ENCODE measurements around the gene C4orf50.
"Not testable (repeated sequence)": the region's sequence is repeated elsewhere in the genome, so short reads cannot be mapped to it uniquely, and the experiment has no call there.

Gene C4orf50

DNA sequence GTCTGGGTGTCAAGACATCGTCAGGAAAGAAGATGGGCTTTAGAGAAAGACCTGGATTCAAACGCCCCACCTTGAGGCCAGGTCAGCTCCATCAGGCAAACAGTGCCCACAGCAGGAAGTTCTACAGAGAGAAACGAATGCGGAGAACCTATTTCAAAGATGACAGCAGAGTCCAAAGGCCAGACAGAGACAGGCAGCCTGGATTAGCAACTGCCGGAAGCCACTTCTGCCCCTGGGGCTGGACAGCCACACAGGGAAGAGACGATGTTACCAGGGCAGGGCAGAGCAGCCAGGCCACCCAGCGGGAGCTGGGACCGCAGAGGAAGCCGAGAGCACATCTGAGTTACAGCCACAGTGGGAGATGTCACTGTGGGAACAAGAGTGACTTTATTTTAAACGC is 1.2 kb downstream of the C4orf50 start:
- DNase-seq (ENCODE audit: low spot score): no peak

GRCh38 chr4:6013564-6013963 is 4.7 kb downstream of the C4orf50 start:
- no peak for DNase-seq (ENCODE audit: low spot score)

DNA sequence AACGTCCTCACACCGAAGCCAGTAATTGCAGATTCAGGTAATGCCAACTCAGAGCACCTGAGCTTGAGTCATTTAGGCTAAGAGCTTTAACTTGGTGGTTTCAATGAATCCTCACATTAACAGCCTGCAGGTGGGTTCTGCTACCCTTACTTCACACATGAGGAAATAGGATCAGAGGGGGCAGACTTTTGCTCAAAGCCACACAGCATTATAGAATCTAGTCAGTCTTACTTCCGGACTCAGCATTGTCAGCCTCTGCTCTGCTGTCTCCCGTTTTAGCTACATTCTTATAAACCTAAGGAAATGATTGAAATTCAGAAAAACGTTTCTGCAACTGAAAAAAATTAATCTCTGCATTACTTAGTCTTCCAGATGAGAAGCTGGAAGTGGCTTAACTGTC is 6.0 kb downstream of the C4orf50 start:
- DNase-seq (ENCODE audit: low spot score): no peak

- peak; percentile 12 for DNase-seq (ENCODE audit: low spot score)
Measured at GRCh38 chr4:6011686-6012085, 6.5 kb downstream of the C4orf50 start.

GRCh38 chr4:6011271-6011671 is 7.0 kb downstream of the C4orf50 start:
- no peak for DNase-seq (ENCODE audit: low spot score)

GRCh38 chr4:6010789-6011188 is 7.4 kb downstream of the C4orf50 start:
- no peak for DNase-seq (ENCODE audit: low spot score)

- no peak for DNase-seq (ENCODE audit: low spot score)
Measured at GRCh38 chr4:6009452-6009851, 8.8 kb downstream of the C4orf50 start.

GRCh38 chr4:6008766-6009385 is 9.4 kb downstream of the C4orf50 start:
- no peak for DNase-seq (ENCODE audit: low spot score)

GRCh38 chr4:6008092-6008551 is 10.1 kb downstream of the C4orf50 start:
- DNase-seq (ENCODE audit: low spot score): no peak

DNA sequence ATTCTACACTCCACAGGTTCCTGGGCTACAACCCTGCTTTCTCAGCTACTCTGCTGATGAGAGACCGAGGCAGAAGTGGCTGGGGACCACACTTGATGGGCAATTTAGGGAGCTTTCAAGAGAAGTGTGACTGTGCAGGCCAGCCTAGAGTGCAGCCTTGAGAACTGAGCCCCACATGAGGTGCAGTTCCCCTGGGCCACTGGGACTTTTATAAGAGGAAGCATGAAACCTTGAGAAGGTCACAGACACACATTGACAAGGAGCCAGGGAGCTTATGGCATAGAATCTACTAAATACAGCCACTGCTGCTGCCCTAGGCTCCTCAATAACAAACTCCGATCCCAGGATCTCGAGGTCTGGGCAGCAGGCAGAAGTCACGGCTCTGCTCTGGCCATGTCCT is 13.1 kb downstream of the C4orf50 start:
- no peak for DNase-seq (ENCODE audit: low spot score)

DNA sequence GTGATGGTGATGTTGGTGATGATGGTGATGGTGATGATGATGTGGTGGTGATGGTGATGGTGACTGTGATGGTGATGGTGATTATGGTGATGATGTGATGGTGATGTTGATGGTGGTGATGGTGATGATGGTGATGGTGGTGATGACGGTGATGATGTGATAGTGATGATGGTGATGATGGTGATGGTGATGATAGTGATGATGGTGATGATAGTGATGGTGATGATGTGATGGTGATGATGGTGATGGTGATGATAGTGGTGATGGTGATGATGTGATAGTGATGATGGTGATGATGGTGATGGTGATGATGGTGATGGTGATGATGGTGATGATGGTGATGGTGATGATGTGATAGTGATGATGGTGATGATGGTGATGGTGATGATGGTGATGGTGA is 14.7 kb downstream of the C4orf50 start:
- not testable (repeated sequence) for DNase-seq (ENCODE audit: low spot score)

DNA sequence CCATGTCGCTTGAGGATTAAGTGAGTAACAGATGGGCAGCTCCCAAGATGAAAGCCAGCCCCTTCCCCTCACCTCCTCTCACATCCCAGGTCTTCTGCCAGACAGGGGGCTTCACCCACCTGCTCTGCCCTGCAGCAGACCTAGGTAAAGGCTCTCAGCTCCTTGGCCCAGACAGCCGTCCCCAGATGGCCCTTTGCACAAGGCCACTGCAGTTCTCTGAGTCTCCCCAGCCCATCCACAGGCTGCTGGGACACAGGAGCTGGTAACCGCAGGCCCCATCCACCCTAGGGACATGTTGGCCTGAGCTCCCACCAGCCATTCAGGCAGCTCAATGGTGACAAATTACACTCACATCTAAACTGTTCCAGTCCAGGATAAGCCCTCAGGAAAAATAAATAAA is 15.3 kb downstream of the C4orf50 start:
- no peak for DNase-seq (ENCODE audit: low spot score)

DNA sequence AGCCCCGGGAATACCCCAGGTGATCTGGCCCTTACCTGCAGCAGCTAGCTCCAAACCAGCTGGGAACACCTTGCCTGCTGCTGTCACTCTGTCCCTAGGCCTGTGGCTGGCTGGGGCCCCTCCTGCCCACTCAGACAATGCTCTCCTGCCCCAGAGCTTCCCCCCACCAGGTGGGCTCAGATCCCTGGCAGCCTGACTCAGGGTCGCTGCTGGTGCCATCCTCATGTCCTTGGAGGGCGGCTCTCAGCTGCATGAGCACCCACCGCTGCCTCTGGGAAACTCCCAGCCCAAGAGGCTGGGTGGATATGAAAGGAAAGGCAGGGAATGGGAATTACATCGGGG is 15.8 kb downstream of the C4orf50 start:
- no peak for DNase-seq (ENCODE audit: low spot score)

- DNase-seq (ENCODE audit: low spot score): no peak
Measured at GRCh38 chr4:6001680-6002491, 16.3 kb downstream of the C4orf50 start.

GRCh38 chr4:5999830-6000365 is 18.3 kb downstream of the C4orf50 start:
- DNase-seq (ENCODE audit: low spot score): no peak

DNA sequence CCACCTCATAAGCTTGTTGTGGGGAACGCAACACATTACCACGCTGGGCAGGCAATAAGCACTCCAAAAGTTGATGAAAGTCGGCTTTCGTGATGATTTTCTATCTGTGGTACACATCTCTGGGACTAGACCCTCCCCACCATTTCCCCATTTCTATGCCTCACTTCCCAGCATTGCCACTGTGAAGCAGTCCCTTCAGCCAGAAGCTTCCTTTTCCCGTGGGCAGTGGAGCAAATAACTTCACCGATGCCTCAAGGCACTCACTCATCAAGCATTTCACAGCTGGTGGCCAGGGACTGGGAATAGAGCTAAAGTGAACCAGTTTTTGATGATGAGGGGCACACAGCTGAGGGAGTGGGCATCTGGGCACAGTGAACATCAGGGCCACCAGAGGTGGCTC is 18.9 kb downstream of the C4orf50 start:
- no peak for DNase-seq (ENCODE audit: low spot score)

- DNase-seq (ENCODE audit: low spot score): peak; percentile 64
Measured at GRCh38 chr4:5998333-5998936, 19.8 kb downstream of the C4orf50 start.

GRCh38 chr4:5996641-5997040 is 21.6 kb downstream of the C4orf50 start:
- no peak for DNase-seq (ENCODE audit: low spot score)

DNA sequence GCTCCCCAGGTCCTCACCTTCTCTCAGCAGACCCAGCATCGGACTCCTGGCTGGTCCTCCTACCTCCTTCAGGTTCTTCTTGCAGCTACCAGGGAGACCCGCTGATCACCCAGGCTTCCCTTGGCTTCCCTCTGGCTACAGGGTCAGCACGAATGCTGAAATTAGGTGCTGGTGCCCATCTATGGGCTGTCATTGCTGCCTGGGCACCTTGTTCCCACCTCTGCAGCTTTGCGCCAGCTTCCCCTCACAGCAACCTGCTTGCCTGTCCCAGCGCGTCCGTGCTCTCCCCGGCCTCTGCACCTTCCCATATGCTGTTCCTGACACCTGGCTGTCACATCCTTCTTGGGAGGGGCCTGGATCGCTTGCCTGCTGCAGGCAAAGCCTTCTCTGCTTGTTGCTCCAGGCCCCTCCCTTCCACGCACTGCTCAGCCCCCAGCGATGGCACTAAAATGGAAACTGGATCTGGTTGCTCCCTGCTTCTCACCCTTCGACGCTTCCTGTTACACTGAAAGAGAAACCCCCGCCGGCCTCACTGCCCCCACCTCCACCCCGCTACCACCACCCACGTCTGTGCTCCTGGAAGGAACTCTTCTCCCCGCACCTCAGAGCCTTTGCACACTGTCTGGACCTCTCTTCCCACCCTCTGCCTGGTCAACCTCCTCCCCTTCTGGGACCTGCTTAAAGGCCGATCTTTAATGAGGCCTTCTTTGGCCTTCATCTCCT is 22.2 kb downstream of the C4orf50 start:
- DNase-seq (ENCODE audit: low spot score): no peak

DNA sequence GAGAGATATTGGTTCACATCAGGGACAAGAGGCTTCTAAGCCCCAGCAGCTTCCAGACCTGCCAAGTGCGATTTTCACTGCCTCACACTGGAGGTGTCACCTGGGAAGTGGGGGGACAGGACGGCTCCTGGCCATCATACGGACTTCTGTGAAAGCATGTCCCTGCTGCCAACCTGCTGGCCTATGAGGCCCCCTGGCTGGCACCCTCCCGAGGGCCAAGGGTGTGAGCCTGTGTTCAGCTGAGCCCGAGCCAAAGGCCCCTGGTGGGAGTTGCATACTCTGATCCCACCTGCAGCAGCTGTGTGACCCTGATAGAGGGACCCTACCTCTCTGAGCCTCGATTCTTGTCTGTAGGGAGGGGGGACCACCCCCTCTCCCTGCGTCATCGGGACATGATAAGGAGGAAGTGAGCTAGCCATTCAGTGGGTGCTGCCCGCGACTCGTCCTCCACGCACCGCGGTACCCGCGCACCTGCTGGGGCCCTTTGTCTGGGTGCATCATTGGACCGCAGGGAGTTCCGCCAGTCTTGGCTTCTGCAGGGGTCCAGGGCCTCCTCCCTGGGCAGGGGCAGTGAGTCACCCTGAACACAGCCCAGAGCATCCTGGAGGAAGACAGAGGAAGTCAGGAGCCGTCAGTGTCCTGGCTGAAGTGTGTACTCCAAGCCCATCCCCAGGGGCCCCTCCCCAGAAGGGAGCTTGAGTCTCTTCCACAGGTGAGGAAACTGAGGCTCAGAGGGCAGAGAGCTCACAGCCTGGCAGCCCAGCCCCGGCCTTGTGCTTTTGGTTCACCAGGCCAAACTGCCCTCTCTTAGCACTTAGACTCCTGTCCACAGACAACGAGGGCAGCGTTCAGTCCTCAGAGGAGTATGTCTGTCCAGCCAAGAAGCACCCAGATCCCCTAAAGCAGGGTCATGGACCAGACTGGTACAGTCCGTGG is 24.1 kb downstream of the C4orf50 start:
- DNase-seq (ENCODE audit: low spot score): no peak

GRCh38 chr4:5993346-5993745 is 24.9 kb downstream of the C4orf50 start:
- not testable (repeated sequence) for DNase-seq (ENCODE audit: low spot score)
